ENCODE data around the gene ZNF8.
"Not testable (repeated sequence)": the region's sequence is repeated elsewhere in the genome, so short reads cannot be mapped to it uniquely, and the experiment has no call there.

ZNF8 gene

GRCh38 chr19:58338336-58338735 lies 59.6 kb downstream of the ZNF8 start:
- no peak for DNase-seq

GRCh38 chr19:58338825-58339558 lies 60.2 kb downstream of the ZNF8 start:
- DNase-seq, result no peak

GRCh38 chr19:58345558-58345957 lies 66.8 kb downstream of the ZNF8 start:
- no peak for DNase-seq

DNA sequence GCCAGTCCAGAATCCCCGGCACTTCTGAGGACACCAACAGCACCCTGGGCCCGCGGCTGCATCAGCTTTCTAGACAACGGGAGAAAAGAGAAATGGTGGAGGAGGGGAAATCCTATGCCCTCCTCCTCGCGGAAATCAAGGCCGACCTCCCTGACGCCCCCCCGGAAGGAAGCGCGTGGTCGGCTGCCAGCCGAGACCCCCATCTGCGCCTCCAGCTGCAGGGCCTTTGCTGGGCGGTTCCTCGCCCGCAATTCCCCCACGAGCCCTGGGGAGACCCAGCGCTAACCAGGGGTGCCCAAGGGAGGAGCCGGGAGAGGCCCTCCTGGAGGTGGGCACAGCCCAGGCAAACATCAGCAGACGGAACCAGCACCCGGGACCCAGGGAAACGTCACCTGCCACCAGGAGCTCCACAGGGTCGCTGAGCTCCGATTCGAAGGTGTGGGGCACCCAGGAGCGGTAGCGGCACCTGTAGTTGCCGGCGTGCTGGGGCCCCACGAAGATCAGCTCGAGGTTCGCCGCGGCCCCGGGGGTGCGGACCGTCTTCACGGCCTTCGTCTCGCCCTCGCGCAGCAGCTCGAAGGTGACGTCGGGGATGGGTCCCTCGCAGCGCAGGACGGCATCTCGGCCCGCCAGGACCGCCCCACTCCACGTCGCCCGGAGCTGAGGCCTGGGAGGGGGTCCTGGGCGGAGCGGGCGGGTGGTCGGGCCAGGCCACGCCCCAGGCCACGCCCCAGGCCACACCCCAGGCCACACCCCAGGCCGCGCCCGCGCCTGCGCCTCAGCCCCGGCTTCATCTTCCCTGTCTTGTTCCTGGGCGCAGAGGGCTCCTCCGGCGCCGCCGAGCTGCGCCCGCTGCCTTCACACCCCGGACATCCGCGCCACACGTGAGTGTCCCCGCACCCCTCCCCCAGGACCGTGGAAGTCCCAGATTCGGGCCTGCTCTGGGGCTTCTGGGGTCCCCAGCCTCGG lies 68.5 kb downstream of the ZNF8 start:
- peak; percentile 65 for DNase-seq

DNA sequence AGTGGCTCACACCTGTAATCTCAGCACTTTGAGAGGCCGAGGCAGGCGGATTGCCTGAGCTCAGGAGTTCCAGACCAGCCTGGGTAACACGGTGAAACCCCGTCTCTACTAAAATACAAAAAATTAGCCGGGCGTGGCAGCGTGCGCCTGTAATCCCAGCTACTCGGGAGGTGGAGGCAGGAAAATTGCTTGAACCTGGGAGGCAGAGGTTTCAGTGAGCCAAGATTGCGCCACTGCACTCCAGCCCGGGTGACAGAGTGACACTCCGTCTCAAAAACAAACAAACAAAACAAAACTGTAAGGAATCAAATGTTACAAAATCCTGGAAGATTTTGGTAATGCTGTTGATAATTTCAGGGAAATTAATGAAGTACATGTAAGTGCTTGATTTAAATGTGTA lies 69.3 kb downstream of the ZNF8 start:
- DNase-seq, result not testable (repeated sequence)

DNA sequence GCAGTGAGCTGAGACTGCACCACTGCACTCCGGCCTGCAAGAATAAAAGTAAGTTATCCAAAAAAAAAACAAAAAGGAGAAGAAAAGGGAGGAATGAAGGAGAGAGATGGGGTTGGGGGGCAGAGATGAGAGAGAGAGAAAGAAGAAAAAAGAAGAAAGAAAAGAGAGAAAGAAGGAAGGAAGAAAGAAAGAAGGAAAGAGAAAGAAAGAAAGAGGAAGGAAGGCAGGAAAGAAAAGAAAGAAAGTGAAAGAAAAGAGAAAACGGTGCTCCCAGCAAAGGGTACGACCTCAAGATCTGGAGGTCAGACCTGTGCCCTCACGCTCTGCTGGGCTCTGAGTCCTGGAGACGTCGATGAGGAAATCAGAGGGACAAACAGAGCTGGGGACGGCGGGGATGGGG lies 70.8 kb downstream of the ZNF8 start:
- DNase-seq, result no peak

GRCh38 chr19:58350001-58350861 lies 71.5 kb downstream of the ZNF8 start:
- no peak for DNase-seq

GRCh38 chr19:58350871-58351557 lies 72.3 kb downstream of the ZNF8 start:
- DNase-seq, result no peak

DNA sequence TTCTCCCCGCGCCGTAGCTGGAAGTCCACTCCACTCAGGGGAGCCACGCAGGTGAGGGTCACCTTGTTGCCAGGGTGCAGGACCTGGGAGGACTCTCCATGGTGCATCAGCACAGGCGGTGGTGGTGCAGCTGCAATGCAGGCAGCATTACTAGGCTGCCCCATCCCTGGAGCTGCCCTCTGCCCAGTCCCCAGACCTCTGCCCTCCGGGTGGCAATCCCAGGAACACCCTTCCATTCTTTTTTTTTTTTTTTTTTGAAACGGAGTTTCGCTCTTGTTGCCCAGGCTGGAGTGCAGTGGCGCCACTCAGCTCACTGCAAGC lies 72.8 kb downstream of the ZNF8 start:
- DNase-seq, result no peak

GRCh38 chr19:58351990-58352755 lies 73.4 kb downstream of the ZNF8 start:
- no peak for DNase-seq
